Astrocyte (in vitro differentiated cells and primary cell): Measurements from ENCODE around the gene CGA. TPM values are rescaled to one million over a fixed set of nuclear protein-coding genes. Genes with fewer than 3 reads are reported as not detected.

Experiments
- DNase-seq: peaks from one replicate; pipeline ENCODE4 v3.0.0-alpha.2; 2010; ENCODE audit warnings: low read depth
- FAIRE-seq: peaks from 2 replicates; lab custom pipeline; 2011; peaks lifted over from hg19 to GRCh38; lab: Jason Lieb, UNC
- H2AFZ ChIP-seq: 2 replicates; pipeline ENCODE4 v1.6.0; 2012; ENCODE audit warnings: low read depth, low read length, inconsistent platforms
- H3K27ac ChIP-seq: 2 replicates; pipeline ENCODE4 v1.5.1; 2011; ENCODE audit warnings: low read depth, low read length, inconsistent platforms
- H3K27me3 ChIP-seq: 2 replicates; pipeline ENCODE4 v1.6.0; 2011; ENCODE audit warnings: low read length, inconsistent platforms; ENCODE audit not compliant: insufficient read depth
- H3K36me3 ChIP-seq: 2 replicates; pipeline ENCODE4 v1.5.1; 2011; ENCODE audit warnings: low read length, inconsistent platforms; ENCODE audit not compliant: insufficient read depth
- H3K4me1 ChIP-seq: 2 replicates; pipeline ENCODE4 v1.5.1; 2011; ENCODE audit warnings: low read length, inconsistent platforms; ENCODE audit not compliant: insufficient read depth
- H3K4me2 ChIP-seq: 2 replicates; pipeline ENCODE4 v1.6.0; 2012; ENCODE audit warnings: low read length, inconsistent platforms
- H3K4me3 ChIP-seq: 2 replicates; pipeline ENCODE4 v1.5.1; 2011; ENCODE audit warnings: low read depth, mild to moderate bottlenecking, low read length, inconsistent platforms; ENCODE audit not compliant: insufficient read depth
- H3K79me2 ChIP-seq: 2 replicates; pipeline ENCODE4 v1.6.0; 2012; ENCODE audit warnings: mild to moderate bottlenecking, low read length, inconsistent platforms; ENCODE audit not compliant: insufficient read depth
- H3K9ac ChIP-seq: 2 replicates; pipeline ENCODE4 v1.6.0; 2012; ENCODE audit warnings: mild to moderate bottlenecking, low read length, inconsistent platforms
- H3K9me3 ChIP-seq: 2 replicates; pipeline ENCODE4 v1.5.1; 2012; ENCODE audit warnings: low read depth, mild to moderate bottlenecking, low read length, inconsistent platforms; ENCODE audit not compliant: insufficient read depth
- H4K20me1 ChIP-seq: 2 replicates; pipeline ENCODE4 v1.6.0; 2012; ENCODE audit warnings: low read length, inconsistent platforms; ENCODE audit not compliant: insufficient read depth
- H3K27ac Mint-ChIP-seq: one replicate; pipeline ENCODE4 v1.8.0; 2021; ENCODE audit warnings: mild to moderate bottlenecking, mixed read lengths; ENCODE audit not compliant: unreplicated experiment
- H3K27me3 Mint-ChIP-seq: one replicate; pipeline ENCODE4 v1.8.0; 2021; ENCODE audit warnings: low read depth, mixed read lengths; ENCODE audit not compliant: unreplicated experiment
- H3K36me3 Mint-ChIP-seq: one replicate; pipeline ENCODE4 v1.8.0; 2021; ENCODE audit warnings: low read depth, mixed read lengths; ENCODE audit not compliant: unreplicated experiment
- H3K4me1 Mint-ChIP-seq: one replicate; pipeline ENCODE4 v1.8.0; 2021; ENCODE audit warnings: low read depth, mixed read lengths; ENCODE audit not compliant: unreplicated experiment
- H3K4me3 Mint-ChIP-seq: one replicate; pipeline ENCODE4 v1.8.0; 2021; ENCODE audit warnings: mild to moderate bottlenecking, moderate library complexity, mixed read lengths; ENCODE audit not compliant: unreplicated experiment
- H3K9me3 Mint-ChIP-seq: one replicate; pipeline ENCODE4 v1.8.0; 2021; ENCODE audit warnings: mild to moderate bottlenecking, mixed read lengths; ENCODE audit not compliant: unreplicated experiment
- EZH2 ChIP-seq: IDR thresholded peaks from 2 replicates; pipeline ENCODE4 v1.6.1; 2012; ENCODE audit warnings: mild to moderate bottlenecking, low read length, inconsistent platforms; ENCODE audit not compliant: insufficient read depth
- total RNA-seq: library from RNA; stranded (reverse); gene quantifications from 2 replicates; pipeline ENCODE4 v1.2.1, GENCODE V29; 2021
- TF ChIP-seq, protein P1 (sequence below): IDR thresholded peaks from 2 replicates; pipeline ENCODE4 v1.5.1; 2011; ENCODE audit warnings: low read depth, mild to moderate bottlenecking, inconsistent platforms, low read length, moderate library complexity; ENCODE audit not compliant: insufficient read depth

The CGA gene
- total RNA-seq, 1 donor from 2014 or later = 2.0 TPM

DNA sequence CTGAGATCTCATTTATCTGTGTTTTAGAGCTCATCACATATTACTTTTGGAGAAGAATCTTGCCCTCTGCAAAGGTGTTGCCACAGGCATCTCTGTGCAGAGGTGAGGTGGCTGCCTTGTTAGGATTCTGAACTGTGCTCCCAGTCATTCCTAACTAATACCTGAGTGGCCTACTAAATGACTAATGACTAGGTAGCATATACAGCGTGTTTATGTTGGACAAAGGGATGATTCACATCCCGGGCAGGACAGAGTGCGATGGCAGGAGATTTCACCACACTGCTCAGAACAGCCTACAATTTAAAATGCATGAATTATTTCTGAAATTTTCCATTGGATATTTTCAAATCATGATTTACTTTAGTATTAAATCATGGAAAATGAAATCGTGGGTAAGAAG, 23.1 kb upstream of the CGA start:
- H3K27ac Mint-ChIP-seq = no peak overlapping the region
- H3K9me3 ChIP-seq = no peaks in the 10 kb centered on the region
- H3K4me2 ChIP-seq = no peak overlapping the region
- H2AFZ ChIP-seq = no peak overlapping the region
- H3K9me3 Mint-ChIP-seq = peaks cover 3% of the 10 kb centered on the region
- no peaks in the 10 kb centered on the region for H3K79me2 ChIP-seq
- peak; percentile 24 for DNase-seq
- H3K4me1 ChIP-seq = no peaks in the 10 kb centered on the region
- no peak overlapping the region for H3K4me3 ChIP-seq
- H3K9ac ChIP-seq = no peak overlapping the region
- no peaks in the 10 kb centered on the region for H3K27me3 Mint-ChIP-seq
- no peak overlapping the region for H3K27ac ChIP-seq
- H3K27me3 ChIP-seq = no peaks in the 10 kb centered on the region
- TF ChIP-seq EZH2 = no peak
- TF ChIP-seq, protein P1, sequence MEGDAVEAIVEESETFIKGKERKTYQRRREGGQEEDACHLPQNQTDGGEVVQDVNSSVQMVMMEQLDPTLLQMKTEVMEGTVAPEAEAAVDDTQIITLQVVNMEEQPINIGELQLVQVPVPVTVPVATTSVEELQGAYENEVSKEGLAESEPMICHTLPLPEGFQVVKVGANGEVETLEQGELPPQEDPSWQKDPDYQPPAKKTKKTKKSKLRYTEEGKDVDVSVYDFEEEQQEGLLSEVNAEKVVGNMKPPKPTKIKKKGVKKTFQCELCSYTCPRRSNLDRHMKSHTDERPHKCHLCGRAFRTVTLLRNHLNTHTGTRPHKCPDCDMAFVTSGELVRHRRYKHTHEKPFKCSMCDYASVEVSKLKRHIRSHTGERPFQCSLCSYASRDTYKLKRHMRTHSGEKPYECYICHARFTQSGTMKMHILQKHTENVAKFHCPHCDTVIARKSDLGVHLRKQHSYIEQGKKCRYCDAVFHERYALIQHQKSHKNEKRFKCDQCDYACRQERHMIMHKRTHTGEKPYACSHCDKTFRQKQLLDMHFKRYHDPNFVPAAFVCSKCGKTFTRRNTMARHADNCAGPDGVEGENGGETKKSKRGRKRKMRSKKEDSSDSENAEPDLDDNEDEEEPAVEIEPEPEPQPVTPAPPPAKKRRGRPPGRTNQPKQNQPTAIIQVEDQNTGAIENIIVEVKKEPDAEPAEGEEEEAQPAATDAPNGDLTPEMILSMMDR = no peak
- no peak for FAIRE-seq
- no peak overlapping the region for H3K4me3 Mint-ChIP-seq
- no peaks in the 10 kb centered on the region for H3K4me1 Mint-ChIP-seq
- H3K36me3 ChIP-seq = no peaks in the 10 kb centered on the region
- H4K20me1 ChIP-seq = no peaks in the 10 kb centered on the region
- no peaks in the 10 kb centered on the region for H3K36me3 Mint-ChIP-seq

DNA sequence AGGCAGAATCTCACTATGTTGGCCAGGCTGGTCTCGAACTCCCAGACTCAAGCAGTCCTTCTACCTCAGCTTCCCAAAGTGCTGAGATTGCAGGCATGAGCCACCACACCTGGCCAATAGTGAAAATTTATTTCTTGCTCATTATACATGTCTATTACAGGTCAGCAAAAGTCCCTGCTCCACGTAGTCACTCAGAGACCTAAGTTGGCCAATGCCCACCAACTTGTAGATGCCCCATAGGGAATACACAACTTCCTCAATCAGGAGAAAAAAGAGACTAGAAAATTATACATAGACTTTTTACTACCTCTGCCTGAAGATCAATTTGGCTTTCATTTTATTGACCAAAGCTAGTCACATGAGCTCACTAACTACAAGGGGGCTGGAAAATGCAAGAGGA, 22.0 kb upstream of the CGA start:
- DNase-seq = no peak
- Mint-ChIP-seq H3K4me1 (no peaks in the 10 kb centered on the region), H3K27me3 (no peaks in the 10 kb centered on the region), H3K4me3 (no peak overlapping the region), H3K9me3 (peaks cover 3% of the 10 kb centered on the region), H3K36me3 (no peaks in the 10 kb centered on the region), H3K27ac (no peak overlapping the region)
- Histone ChIP-seq H3K9me3 (no peaks in the 10 kb centered on the region), H3K4me1 (no peaks in the 10 kb centered on the region), H2AFZ (no peak overlapping the region), H3K79me2 (no peaks in the 10 kb centered on the region), H3K4me3 (no peak overlapping the region), H3K27ac (no peak overlapping the region), H3K27me3 (no peaks in the 10 kb centered on the region), H4K20me1 (no peaks in the 10 kb centered on the region), H3K4me2 (no peak overlapping the region), H3K36me3 (no peaks in the 10 kb centered on the region), H3K9ac (no peak overlapping the region)
- FAIRE-seq = no peak
- no peak for TF ChIP-seq EZH2
- TF ChIP-seq, protein P1 = no peak

DNA sequence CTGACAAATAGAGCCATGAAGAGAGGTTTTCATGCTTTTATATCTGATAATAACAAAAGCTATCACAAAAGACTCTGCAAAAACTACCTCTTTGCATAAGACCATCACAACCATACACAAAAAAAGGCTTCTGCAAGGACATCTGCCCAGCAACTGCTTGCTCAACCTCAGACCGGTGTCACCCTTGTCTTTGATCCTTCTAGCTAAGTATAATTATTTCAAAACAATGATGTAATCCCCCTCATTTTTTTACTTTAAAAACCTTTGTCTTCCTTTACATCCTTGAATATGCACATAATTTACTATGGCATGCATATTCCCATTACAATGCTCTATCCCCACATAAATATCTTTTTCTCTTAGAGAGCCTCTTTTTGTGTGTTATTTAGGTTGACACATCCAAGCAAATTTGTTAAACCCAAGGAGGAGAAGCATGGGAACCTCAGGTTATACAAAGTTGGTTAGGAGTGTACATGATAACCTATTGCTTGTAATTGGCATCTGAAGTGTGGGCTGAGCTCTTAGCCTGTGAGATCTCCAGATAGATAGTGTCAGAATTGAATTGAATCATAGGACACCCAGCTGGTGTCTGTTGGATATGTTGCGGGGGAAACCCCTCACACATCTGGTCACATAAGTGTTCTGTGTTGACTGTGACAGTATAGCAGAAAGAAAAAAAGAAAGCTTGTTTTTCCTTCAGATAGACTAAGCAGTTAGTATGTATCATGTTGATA, 20.7 kb upstream of the CGA start:
- Histone ChIP-seq H4K20me1 (no peaks in the 10 kb centered on the region), H3K4me2 (no peak overlapping the region), H3K79me2 (no peaks in the 10 kb centered on the region), H3K4me1 (no peaks in the 10 kb centered on the region), H3K27me3 (no peaks in the 10 kb centered on the region), H3K4me3 (no peak overlapping the region), H3K9ac (no peak overlapping the region), H3K27ac (no peak overlapping the region), H2AFZ (no peak overlapping the region), H3K9me3 (no peaks in the 10 kb centered on the region), H3K36me3 (no peaks in the 10 kb centered on the region)
- no peak overlapping the region for H3K27ac Mint-ChIP-seq
- no peaks in the 10 kb centered on the region for H3K36me3 Mint-ChIP-seq
- no peak overlapping the region for H3K4me3 Mint-ChIP-seq
- FAIRE-seq (no peak), DNase-seq (no peak)
- peaks cover 1% of the 10 kb centered on the region for H3K9me3 Mint-ChIP-seq
- TF ChIP-seq EZH2 = no peak
- TF ChIP-seq, protein P1 = no peak
- H3K4me1 Mint-ChIP-seq = no peaks in the 10 kb centered on the region
- H3K27me3 Mint-ChIP-seq = no peaks in the 10 kb centered on the region
